Measurements from ENCODE around the gene POPDC3. TPM values are rescaled to one million over a fixed set of nuclear protein-coding genes. Genes with fewer than 3 reads are reported as not detected.

The POPDC3 gene
- total and polyA plus RNA-seq, 7 donors = 0.32 to 3.5 (median 0.71) TPM; not detected in 2

DNA sequence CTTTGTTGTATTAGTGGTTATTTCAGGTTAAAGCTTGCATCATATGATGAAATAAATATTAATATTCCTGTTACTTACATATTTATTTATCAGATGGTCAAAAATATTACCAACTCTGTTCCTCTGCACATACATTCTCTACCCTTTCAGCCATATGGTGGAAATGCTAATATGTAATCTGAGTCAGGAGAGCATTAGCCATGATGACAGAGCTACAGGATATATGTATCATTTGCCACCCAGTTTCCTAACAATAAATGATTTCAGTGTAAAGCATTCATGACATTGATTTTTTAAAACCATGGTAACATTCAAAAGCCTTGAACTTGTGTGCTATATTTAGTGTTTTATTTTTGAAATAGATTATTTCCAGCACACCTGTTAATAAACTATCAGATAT lies 16.6 kb downstream of the POPDC3 start:
- no peaks in the 10 kb centered on the region for H3K9me3 ChIP-seq
- H3K27ac ChIP-seq = no peak overlapping the region
- no peaks in the 10 kb centered on the region for H3K27me3 ChIP-seq
- no peak for TF ChIP-seq POLR2AphosphoS5 (IDR thresholded peaks at IDR 0.05)
- TF ChIP-seq EP300 (IDR thresholded peaks at IDR 0.05) = no peak
- TF ChIP-seq, protein P1, sequence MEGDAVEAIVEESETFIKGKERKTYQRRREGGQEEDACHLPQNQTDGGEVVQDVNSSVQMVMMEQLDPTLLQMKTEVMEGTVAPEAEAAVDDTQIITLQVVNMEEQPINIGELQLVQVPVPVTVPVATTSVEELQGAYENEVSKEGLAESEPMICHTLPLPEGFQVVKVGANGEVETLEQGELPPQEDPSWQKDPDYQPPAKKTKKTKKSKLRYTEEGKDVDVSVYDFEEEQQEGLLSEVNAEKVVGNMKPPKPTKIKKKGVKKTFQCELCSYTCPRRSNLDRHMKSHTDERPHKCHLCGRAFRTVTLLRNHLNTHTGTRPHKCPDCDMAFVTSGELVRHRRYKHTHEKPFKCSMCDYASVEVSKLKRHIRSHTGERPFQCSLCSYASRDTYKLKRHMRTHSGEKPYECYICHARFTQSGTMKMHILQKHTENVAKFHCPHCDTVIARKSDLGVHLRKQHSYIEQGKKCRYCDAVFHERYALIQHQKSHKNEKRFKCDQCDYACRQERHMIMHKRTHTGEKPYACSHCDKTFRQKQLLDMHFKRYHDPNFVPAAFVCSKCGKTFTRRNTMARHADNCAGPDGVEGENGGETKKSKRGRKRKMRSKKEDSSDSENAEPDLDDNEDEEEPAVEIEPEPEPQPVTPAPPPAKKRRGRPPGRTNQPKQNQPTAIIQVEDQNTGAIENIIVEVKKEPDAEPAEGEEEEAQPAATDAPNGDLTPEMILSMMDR (IDR thresholded peaks at IDR 0.05) = no peak
- TF ChIP-seq POLR2A (IDR thresholded peaks at IDR 0.05) = no peak
- no peaks in the 10 kb centered on the region for H3K4me1 ChIP-seq
- no peak for DNase-seq
- peaks cover 0 to 10% (median 0%) of the 10 kb centered on the region in 4 donors for H3K36me3 ChIP-seq
- intact Hi-C loops (cut with DNase I) = no loop called here
- no peak overlapping the region for H3K4me3 ChIP-seq

GRCh38 chr6:105162377-105162776 lies 17.4 kb downstream of the POPDC3 start:
- Histone ChIP-seq H3K4me3 (no peak overlapping the region), H3K27me3 (no peaks in the 10 kb centered on the region), H3K4me1 (no peaks in the 10 kb centered on the region), H3K27ac (no peak overlapping the region), H3K9me3 (no peaks in the 10 kb centered on the region), H3K36me3 (peaks cover 0 to 18% (median 0%) of the 10 kb centered on the region in 4 donors)
- TF ChIP-seq POLR2A (IDR thresholded peaks at IDR 0.05) = no peak
- TF ChIP-seq, protein P1 (IDR thresholded peaks at IDR 0.05) = no peak
- TF ChIP-seq EP300 (IDR thresholded peaks at IDR 0.05) = no peak
- TF ChIP-seq POLR2AphosphoS5 (IDR thresholded peaks at IDR 0.05) = no peak
- DNase-seq = no peak
- intact Hi-C loops (cut with DNase I) = no loop called here
- WGBS, 2 donors = 90 to 93% methylated on average over 13 of the region's 13 CpGs

GRCh38 chr6:105161421-105161820 lies 18.4 kb downstream of the POPDC3 start:
- intact Hi-C loops (cut with DNase I) = no loop called here
- no peak for TF ChIP-seq POLR2A (IDR thresholded peaks at IDR 0.05)
- no peak for TF ChIP-seq POLR2AphosphoS5 (IDR thresholded peaks at IDR 0.05)
- no peak overlapping the region for H3K27ac ChIP-seq
- WGBS, 2 donors = 66 to 70% methylated on average over 4 of the region's 4 CpGs
- no peak overlapping the region for H3K4me3 ChIP-seq
- peaks cover 0 to 28% (median under 1%) of the 10 kb centered on the region in 4 donors for H3K36me3 ChIP-seq
- H3K27me3 ChIP-seq = no peaks in the 10 kb centered on the region
- no peak for DNase-seq
- no peaks in the 10 kb centered on the region for H3K4me1 ChIP-seq
- H3K9me3 ChIP-seq = no peaks in the 10 kb centered on the region

DNA sequence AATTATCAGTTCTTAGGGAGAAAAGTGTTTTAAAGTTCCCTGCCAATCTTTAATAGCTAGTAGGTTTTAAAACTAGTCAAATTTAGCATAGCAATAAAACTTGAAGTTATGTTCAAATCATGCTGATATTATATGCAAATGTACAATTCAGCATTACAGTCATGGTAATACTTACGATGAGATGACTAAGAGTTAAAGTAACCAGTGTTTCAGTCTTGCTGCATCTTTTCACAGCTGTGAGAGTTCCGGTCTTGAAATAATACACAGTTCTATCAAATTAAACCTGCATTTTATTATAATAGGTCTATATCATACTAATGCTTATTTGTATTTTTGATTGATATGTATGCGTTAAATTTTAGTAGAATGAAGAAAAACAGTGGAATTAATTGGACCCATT lies 26.1 kb downstream of the POPDC3 start:
- Histone ChIP-seq H3K27me3 (no peaks in the 10 kb centered on the region), H3K36me3 (peaks cover 0 to 54% (median 5%) of the 10 kb centered on the region in 4 donors), H3K4me1 (no peaks in the 10 kb centered on the region), H3K9me3 (no peaks in the 10 kb centered on the region), H3K27ac (no peak overlapping the region), H3K4me3 (no peak overlapping the region)
- intact Hi-C loops (cut with DNase I) = no loop called here
- no peak for TF ChIP-seq POLR2A (IDR thresholded peaks at IDR 0.05)
- 87 to 91% methylated on average over 3 of the region's 3 CpGs for WGBS, 2 donors
- DNase-seq = no peak

GRCh38 chr6:105152880-105153279 lies 26.9 kb downstream of the POPDC3 start:
- Histone ChIP-seq H3K36me3 (peaks cover 0 to 51% (median 5%) of the 10 kb centered on the region in 4 donors), H3K27ac (no peak overlapping the region), H3K27me3 (no peaks in the 10 kb centered on the region), H3K4me1 (no peaks in the 10 kb centered on the region), H3K4me3 (no peak overlapping the region), H3K9me3 (no peaks in the 10 kb centered on the region)
- intact Hi-C loops (cut with DNase I) = no loop called here
- DNase-seq = no peak
- TF ChIP-seq, protein P1 (IDR thresholded peaks at IDR 0.05) = no peak
- TF ChIP-seq EP300 (IDR thresholded peaks at IDR 0.05) (no peak), POLR2AphosphoS5 (IDR thresholded peaks at IDR 0.05) (no peak), POLR2A (IDR thresholded peaks at IDR 0.05) (no peak)

DNA sequence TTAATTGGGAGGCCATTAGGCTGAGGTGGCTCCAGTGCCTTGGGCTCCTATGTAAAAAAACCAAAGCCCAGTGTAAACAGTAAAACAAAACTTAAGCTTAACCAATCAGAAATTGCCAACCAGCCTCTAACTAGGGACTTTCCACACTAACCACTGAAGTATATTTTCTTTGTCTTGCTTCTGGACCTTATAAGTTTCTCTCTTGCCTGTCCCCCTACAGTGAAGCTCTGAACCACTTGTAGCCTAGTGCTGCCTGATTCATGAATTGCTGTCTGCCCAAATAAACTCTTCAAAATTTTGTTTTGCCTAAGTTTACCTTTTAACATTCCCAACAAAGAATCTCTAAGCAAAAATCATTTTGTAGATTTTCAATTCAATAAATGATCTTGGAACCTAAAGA lies 28.2 kb downstream of the POPDC3 start:
- no peak for DNase-seq
- TF ChIP-seq, protein P1 (IDR thresholded peaks at IDR 0.05) = no peak
- TF ChIP-seq POLR2A (IDR thresholded peaks at IDR 0.05) = no peak
- no peak for TF ChIP-seq EP300 (IDR thresholded peaks at IDR 0.05)
- TF ChIP-seq POLR2AphosphoS5 (IDR thresholded peaks at IDR 0.05) = no peak
- H3K27me3 ChIP-seq = no peaks in the 10 kb centered on the region
- H3K27ac ChIP-seq = no peak overlapping the region
- peaks cover 0 to 43% (median 5%) of the 10 kb centered on the region in 4 donors for H3K36me3 ChIP-seq
- no peak overlapping the region for H3K4me3 ChIP-seq
- intact Hi-C loops (cut with DNase I) = no loop called here
- no peaks in the 10 kb centered on the region for H3K4me1 ChIP-seq
- H3K9me3 ChIP-seq = no peaks in the 10 kb centered on the region
